HFF-Myc (cell line): Measurements from ENCODE around the gene SLC4A4.

ENCODE experiments used
- DNase-seq: peaks from one replicate; pipeline ENCODE4 v3.0.0-alpha.2; 2011; ENCODE audit warnings: low read depth; ENCODE audit errors: extremely low read depth
- H3K4me3 ChIP-seq: replicated peaks from 2 replicates; pipeline ENCODE4 v1.5.1; 2011; ENCODE audit warnings: low read depth, mild to moderate bottlenecking, control low read depth, low read length
- TF ChIP-seq, protein P1 (sequence below): IDR thresholded peaks from 2 replicates; pipeline ENCODE4 v1.5.1; 2012; ENCODE audit warnings: mild to moderate bottlenecking, low read depth, low read length, control low read depth; ENCODE audit errors: missing control alignments

The SLC4A4 gene

DNA sequence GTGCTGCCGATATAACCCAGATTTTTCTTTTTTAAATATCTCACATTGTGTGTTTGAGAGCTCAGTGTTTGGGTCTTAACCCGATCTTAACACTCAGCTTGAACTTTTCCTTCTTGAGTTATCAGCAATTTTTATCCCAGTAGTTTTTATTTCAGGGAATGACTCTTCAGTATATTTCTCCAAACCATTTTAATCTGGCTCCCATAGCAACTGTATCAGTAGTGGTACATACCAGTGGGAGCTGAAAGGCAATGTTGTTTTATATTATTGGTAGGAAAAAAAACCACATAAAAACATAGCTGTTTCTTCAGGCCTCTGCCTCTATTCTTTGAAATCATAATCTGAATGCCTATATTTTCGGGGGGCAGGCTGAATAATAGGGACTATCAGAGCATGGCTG lies 111.1 kb downstream of the SLC4A4 start:
- TF ChIP-seq, protein P1, sequence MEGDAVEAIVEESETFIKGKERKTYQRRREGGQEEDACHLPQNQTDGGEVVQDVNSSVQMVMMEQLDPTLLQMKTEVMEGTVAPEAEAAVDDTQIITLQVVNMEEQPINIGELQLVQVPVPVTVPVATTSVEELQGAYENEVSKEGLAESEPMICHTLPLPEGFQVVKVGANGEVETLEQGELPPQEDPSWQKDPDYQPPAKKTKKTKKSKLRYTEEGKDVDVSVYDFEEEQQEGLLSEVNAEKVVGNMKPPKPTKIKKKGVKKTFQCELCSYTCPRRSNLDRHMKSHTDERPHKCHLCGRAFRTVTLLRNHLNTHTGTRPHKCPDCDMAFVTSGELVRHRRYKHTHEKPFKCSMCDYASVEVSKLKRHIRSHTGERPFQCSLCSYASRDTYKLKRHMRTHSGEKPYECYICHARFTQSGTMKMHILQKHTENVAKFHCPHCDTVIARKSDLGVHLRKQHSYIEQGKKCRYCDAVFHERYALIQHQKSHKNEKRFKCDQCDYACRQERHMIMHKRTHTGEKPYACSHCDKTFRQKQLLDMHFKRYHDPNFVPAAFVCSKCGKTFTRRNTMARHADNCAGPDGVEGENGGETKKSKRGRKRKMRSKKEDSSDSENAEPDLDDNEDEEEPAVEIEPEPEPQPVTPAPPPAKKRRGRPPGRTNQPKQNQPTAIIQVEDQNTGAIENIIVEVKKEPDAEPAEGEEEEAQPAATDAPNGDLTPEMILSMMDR, result no peak
- no peak for DNase-seq
- no peak overlapping the region for H3K4me3 ChIP-seq

GRCh38 chr4:71453531-71453930 lies 114.7 kb downstream of the SLC4A4 start:
- no peak overlapping the region for H3K4me3 ChIP-seq
- TF ChIP-seq, protein P1, result no peak
- no peak for DNase-seq

DNA sequence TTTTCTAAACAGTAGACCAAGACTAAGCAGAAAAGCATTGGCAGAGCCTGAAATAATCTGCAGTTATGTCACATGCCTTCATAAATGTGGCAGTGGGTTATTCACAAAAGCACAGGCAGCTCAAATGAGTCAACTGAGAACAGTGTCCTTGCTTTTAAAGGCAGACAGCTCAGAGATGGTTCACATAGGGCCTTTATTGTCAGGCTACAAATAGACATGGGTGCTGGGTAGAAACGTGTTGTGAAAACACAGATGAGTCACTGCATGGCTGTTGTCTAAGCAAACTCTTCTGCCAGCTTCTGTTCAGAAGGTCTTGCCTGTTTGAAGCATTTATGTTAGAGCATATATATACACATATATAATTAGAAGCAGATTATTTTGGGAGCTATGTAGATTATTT lies 118.0 kb downstream of the SLC4A4 start:
- DNase-seq, result peak; percentile 20
- no peak overlapping the region for H3K4me3 ChIP-seq
- TF ChIP-seq, protein P1, result no peak

DNA sequence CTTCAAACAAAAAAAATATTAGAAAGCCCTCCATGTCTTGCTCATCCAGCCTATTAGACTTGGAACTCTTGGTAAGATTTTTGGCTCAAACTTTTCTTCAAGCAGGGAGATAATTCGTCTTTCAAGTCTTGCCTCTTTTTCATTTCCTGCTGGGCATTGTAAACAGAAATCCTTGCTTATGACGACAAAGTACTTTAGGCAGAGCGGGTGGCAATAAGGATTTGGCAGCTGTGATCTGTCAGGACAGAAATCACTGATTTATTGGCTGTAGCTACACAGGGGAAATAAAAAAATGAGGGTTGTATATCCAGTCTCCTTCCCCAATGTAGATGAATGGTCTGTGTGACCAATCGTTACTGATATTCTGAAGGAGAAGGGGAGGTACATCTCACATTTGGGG lies 121.6 kb downstream of the SLC4A4 start:
- TF ChIP-seq, protein P1, result no peak

DNA sequence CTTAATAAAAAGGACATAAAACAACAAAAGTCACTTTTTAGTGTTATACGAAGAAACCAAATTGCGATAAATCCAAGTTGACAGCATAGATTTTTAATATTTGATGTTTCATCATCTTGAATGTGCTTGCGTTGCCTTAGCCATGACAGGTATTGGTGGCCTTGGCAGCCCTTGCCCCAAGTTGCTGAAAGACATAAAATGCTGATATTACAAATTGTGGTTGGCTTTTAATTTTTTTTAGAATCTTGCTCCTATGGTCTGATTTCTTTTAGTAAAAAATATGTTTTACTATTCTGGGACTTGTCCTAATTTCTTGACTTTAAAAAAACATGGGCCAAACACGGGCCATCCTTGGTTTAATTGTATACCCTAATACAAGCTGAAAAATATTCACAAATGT lies 122.6 kb downstream of the SLC4A4 start:
- H3K4me3 ChIP-seq, result no peak overlapping the region
- TF ChIP-seq, protein P1, result no peak
- DNase-seq, result no peak

More for the DNA sequence above, 121.6 kb downstream of the SLC4A4 start:
- no peak overlapping the region for H3K4me3 ChIP-seq
- no peak for DNase-seq

DNA sequence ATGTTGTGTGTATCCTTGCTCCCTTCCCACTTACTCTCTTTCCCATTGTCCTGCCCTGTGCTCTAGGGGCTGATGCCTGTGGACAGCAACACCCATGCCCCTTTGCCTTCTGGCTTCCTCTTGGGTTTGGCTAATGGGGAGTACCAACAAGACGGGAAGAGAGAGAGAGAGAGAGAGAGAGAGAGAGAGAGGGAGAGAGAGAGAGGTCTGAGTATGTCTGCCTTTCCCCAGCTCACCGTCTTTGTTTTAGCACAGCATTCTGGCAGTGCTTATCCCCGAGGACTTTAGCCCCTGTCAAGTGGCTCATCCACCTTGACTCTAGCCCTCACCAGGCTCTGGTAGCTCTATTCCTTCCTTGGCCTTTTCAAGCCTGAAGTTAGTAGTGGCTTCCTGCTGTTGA lies 128.0 kb downstream of the SLC4A4 start:
- DNase-seq, result no peak
- H3K4me3 ChIP-seq, result no peak overlapping the region
- TF ChIP-seq, protein P1, result no peak

DNA sequence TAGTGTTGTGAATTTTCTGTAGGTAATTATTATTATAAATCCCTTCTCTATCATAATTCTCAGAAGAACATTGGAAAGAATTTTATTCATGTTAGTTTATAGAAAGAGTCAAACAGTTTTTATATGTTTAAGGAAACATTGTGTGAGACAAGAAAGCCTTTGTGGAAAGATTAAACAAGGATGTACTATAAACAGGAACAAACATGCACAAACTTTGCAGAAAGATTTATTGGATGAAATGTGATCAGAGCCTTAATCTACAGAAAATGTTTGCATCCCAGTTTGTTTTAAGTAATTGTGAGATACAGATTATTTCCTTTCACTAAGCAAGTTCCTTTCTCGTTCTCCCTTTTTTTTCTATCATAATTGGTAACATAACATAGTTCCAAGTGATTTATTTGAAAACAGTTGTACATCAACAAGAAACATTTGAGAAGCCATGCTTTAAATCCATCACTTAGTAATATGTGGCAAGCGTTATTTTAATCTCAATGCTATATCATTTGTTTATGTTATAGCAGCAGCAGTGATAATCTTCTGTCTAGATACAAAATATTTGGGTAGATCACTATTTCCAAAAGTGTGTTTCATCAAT lies 129.4 kb downstream of the SLC4A4 start:
- H3K4me3 ChIP-seq, result no peak overlapping the region
- TF ChIP-seq, protein P1, result no peak
- no peak for DNase-seq
